Neural progenitor cell (in vitro differentiated cells): ENCODE results near the gene TMEM214. TPM values are rescaled to one million over a fixed set of nuclear protein-coding genes. Genes with fewer than 3 reads are reported as not detected.

Experiments
- DNase-seq: peaks from one replicate; pipeline ENCODE4 v3.0.0-alpha.2; 2016; ENCODE audit warnings: low spot score
- H2AFZ ChIP-seq: fragments of 200-600 bp; sonication (generic); replicated peaks from 2 replicates; pipeline ENCODE4 v1.6.1; 2016; ENCODE audit warnings: antibody characterized with exemption
- H3F3A ChIP-seq: fragments of 200-600 bp; sonication (generic); 2 replicates; pipeline ENCODE4 v1.6.1; 2016; ENCODE audit warnings: antibody characterized with exemption, low read depth
- H3K27ac ChIP-seq: fragments of 200-600 bp; sonication (generic); 2 replicates; pipeline ENCODE4 v1.5.1; 2016; ENCODE audit warnings: mild to moderate bottlenecking
- H3K27me3 ChIP-seq: fragments of 200-600 bp; sonication (generic); 2 replicates; pipeline ENCODE4 v1.6.1; 2016; ENCODE audit warnings: mild to moderate bottlenecking, moderate library complexity
- H3K36me3 ChIP-seq: fragments of 200-600 bp; sonication (generic); 2 replicates; pipeline ENCODE4 v1.5.1; 2016
- H3K4me1 ChIP-seq: fragments of 200-600 bp; sonication (generic); 2 replicates; pipeline ENCODE4 v1.6.1; 2016; ENCODE audit warnings: mixed run types
- H3K4me2 ChIP-seq: fragments of 200-600 bp; sonication (generic); 2 replicates; pipeline ENCODE4 v1.6.1; 2016
- H3K4me3 ChIP-seq: fragments of 200-600 bp; sonication (generic); 2 replicates; pipeline ENCODE4 v1.5.1; 2016
- H3K79me2 ChIP-seq: fragments of 200-600 bp; sonication (generic); 2 replicates; pipeline ENCODE4 v1.6.1; 2016; ENCODE audit warnings: low read depth
- H3K9ac ChIP-seq: fragments of 200-600 bp; sonication (generic); 2 replicates; pipeline ENCODE4 v1.6.1; 2016
- H3K9me3 ChIP-seq: fragments of 200-600 bp; sonication (generic); 2 replicates; pipeline ENCODE4 v1.5.1; 2016; ENCODE audit warnings: low read depth
- H4K20me1 ChIP-seq: fragments of 200-600 bp; sonication (generic); 2 replicates; pipeline ENCODE4 v1.6.1; 2016; ENCODE audit warnings: low read depth
- H3K27ac Mint-ChIP-seq: 3 replicates; pipeline ENCODE4 v1.8.0; 2021; ENCODE audit warnings: mixed read lengths
- H3K27me3 Mint-ChIP-seq: 2 replicates; pipeline ENCODE4 v1.8.0; 2022; ENCODE audit warnings: low read depth, mild to moderate bottlenecking, inconsistent platforms, moderate library complexity, mixed read lengths; ENCODE audit not compliant: insufficient read depth
- H3K36me3 Mint-ChIP-seq: 3 replicates; pipeline ENCODE4 v1.8.0; 2021; ENCODE audit warnings: mixed read lengths
- H3K4me1 Mint-ChIP-seq: 3 replicates; pipeline ENCODE4 v1.8.0; 2021; ENCODE audit warnings: mixed read lengths
- H3K4me3 Mint-ChIP-seq: 3 replicates; pipeline ENCODE4 v1.8.0; 2021; ENCODE audit warnings: mild to moderate bottlenecking, moderate library complexity, mixed read lengths
- H3K9me3 Mint-ChIP-seq: 3 replicates; pipeline ENCODE4 v1.8.0; 2020; ENCODE audit warnings: mixed read lengths
- EZH2 ChIP-seq: fragments of 200-600 bp; sonication (generic); IDR thresholded peaks from 2 replicates; pipeline ENCODE4 v1.6.1; 2017; ENCODE audit warnings: antibody characterized with exemption, mild to moderate bottlenecking, moderate library complexity
- EZH2phosphoT487 ChIP-seq: fragments of 200-600 bp; sonication (generic); IDR thresholded peaks from 2 replicates; pipeline ENCODE4 v1.6.1; 2017; ENCODE audit warnings: antibody characterized with exemption
- total RNA-seq: library from RNA; depleted of rRNA; stranded (reverse); fragments of >200 nt; gene quantifications from 2 replicates; pipeline ENCODE4 v1.2.3, GENCODE V29; 2015; ENCODE audit warnings: low replicate concordance
- TF ChIP-seq, protein P1 (sequence below): fragments of 200-600 bp; sonication (generic); IDR thresholded peaks from 2 replicates; pipeline ENCODE4 v1.5.1; 2017; ENCODE audit warnings: antibody characterized with exemption, mild to moderate bottlenecking

Gene TMEM214
- total RNA-seq, 1 donor from 2014 or later: 18.1 TPM

DNA sequence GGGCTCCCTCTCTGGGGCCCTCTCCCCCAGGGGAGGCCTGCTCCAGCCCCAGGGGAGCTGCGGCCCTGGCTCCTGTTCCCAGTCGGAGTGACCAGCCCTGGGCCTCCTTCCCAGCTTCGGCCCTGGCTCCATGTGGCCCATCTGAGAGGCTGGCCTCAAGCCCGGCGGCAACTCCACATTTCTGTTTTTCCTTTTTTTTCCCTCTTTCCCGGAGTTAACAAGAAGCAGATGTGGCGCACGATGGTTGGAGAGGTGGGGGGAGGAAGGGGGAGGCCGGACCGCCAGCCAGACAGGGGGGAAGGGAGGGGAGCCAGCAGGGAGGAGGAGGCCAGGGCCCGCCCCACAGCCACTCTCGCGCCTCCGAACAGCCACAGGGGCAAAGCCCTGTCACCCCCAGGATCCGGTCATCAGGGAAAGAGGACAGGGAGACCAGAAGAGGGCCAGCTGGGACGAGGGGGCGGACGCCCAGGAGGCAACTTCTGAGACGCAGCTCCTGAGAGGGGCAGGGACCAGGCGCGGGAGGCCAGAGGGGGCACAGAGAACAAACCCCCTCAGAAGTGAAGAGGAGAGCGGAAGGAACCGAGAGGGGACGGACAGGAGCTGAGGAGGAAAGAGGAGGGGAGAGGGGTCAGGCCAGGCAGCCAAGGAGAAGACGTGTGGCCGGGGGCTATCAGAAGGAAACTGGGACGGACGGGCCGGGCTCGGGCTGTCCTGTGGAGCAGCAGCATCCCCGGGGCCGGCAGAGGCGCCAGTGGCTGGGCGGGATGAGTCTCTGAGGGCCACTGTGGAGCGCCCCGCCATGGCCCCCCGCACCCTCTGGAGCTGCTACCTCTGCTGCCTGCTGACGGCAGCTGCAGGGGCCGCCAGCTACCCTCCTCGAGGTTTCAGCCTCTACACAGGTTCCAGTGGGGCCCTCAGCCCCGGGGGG lies 45.8 kb downstream of the TMEM214 start, which contains the start of gene EMILIN1:
EMILIN1 (plus strand) TSS at position 349 of the 928 bp plus-strand sequence; CDS start at position 800, 451 bp downstream.
- no peaks in the 10 kb centered on the region for H3K9me3 Mint-ChIP-seq
- Histone ChIP-seq H3K27me3 (no peaks in the 10 kb centered on the region), H3K4me2 (peak within 1 kb of the TSS; percentile 9), H3K79me2 (no peaks in the 10 kb centered on the region), H2AFZ (peak within 1 kb of the TSS; percentile 70), H3K9me3 (no peaks in the 10 kb centered on the region), H3K4me1 (peaks cover 15% of the 10 kb centered on the region), H3K4me3 (no peak within 1 kb of the TSS), H4K20me1 (no peaks in the 10 kb centered on the region), H3K36me3 (no peaks in the 10 kb centered on the region), H3F3A (peaks cover 11% of the 10 kb centered on the region), H3K9ac (no peak within 1 kb of the TSS), H3K27ac (no peak within 1 kb of the TSS)
- H3K27me3 Mint-ChIP-seq: no peaks in the 10 kb centered on the region
- peak; percentile 39 for DNase-seq
- peak within 1 kb of the TSS; percentile 62 for H3K4me3 Mint-ChIP-seq
- H3K27ac Mint-ChIP-seq: peak within 1 kb of the TSS; percentile 94
- peaks cover 55% of the 10 kb centered on the region for H3K4me1 Mint-ChIP-seq
- no peaks in the 10 kb centered on the region for H3K36me3 Mint-ChIP-seq
- TF ChIP-seq EZH2phosphoT487 (no peak), EZH2 (no peak)
- TF ChIP-seq, protein P1, sequence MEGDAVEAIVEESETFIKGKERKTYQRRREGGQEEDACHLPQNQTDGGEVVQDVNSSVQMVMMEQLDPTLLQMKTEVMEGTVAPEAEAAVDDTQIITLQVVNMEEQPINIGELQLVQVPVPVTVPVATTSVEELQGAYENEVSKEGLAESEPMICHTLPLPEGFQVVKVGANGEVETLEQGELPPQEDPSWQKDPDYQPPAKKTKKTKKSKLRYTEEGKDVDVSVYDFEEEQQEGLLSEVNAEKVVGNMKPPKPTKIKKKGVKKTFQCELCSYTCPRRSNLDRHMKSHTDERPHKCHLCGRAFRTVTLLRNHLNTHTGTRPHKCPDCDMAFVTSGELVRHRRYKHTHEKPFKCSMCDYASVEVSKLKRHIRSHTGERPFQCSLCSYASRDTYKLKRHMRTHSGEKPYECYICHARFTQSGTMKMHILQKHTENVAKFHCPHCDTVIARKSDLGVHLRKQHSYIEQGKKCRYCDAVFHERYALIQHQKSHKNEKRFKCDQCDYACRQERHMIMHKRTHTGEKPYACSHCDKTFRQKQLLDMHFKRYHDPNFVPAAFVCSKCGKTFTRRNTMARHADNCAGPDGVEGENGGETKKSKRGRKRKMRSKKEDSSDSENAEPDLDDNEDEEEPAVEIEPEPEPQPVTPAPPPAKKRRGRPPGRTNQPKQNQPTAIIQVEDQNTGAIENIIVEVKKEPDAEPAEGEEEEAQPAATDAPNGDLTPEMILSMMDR: no peak

DNA sequence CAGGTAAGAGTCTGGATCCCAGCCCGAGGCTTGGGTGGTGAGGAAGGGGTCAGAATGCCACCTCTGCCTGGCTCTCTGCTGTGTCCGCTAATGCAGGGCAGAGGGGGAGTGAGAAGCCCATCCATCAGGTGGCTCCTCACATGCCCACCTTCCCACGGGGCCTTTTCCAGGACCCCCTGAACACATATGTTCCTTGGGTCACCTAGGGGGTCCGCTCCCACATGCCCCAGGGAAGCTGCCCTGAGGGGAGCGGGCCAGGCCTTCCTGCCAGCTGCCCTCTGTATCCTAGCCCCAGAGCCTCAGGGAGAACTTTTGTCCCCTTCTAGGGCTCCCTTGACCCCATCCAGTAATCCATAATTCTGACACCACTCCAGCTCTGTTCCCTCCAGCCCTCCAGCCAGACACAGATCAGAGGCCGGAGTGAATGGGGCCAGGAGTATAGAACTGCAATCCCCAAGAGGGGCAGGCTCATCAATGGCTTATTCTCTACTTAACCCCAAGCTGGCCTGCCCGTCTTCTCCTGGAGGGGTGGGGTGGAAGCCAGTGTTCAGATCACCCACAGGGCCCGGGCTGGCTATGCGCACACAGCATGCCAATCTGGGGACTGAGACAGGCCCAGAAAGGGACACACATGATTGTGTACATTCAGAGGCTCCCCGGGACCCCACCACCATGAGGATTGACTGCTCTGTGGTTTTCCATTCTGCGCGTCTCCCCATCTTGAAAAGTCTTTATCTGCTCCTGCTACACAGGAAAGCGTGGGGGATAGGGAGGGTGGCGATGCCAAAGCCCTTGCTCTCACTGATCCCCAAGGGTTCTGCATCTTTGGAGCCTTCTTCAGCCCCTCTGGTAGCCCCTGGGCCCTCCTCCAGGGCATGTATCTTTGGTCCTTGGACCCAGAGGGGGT lies 46.7 kb downstream of the TMEM214 start:
- H2AFZ ChIP-seq: no peak overlapping the region
- H3K27me3 Mint-ChIP-seq: no peaks in the 10 kb centered on the region
- H3K27me3 ChIP-seq: no peaks in the 10 kb centered on the region
- no peak overlapping the region for H3K4me3 ChIP-seq
- no peaks in the 10 kb centered on the region for H3K9me3 Mint-ChIP-seq
- H3K4me2 ChIP-seq: no peak overlapping the region
- peaks cover 53% of the 10 kb centered on the region for H3K4me1 Mint-ChIP-seq
- DNase-seq: no peak
- no peaks in the 10 kb centered on the region for H3K36me3 ChIP-seq
- peak overlapping the region; percentile 77 for H3K4me3 Mint-ChIP-seq
- H3K9me3 ChIP-seq: no peaks in the 10 kb centered on the region
- TF ChIP-seq, protein P1: no peak
- TF ChIP-seq EZH2 (no peak), EZH2phosphoT487 (no peak)
- H3K79me2 ChIP-seq: no peaks in the 10 kb centered on the region
- H3K36me3 Mint-ChIP-seq: no peaks in the 10 kb centered on the region
- peaks cover 7% of the 10 kb centered on the region for H3F3A ChIP-seq
- no peak overlapping the region for H3K27ac ChIP-seq
- no peak overlapping the region for H3K9ac ChIP-seq
- H3K4me1 ChIP-seq: peaks cover 15% of the 10 kb centered on the region
- peak overlapping the region; percentile 65 for H3K27ac Mint-ChIP-seq
- no peaks in the 10 kb centered on the region for H4K20me1 ChIP-seq

DNA sequence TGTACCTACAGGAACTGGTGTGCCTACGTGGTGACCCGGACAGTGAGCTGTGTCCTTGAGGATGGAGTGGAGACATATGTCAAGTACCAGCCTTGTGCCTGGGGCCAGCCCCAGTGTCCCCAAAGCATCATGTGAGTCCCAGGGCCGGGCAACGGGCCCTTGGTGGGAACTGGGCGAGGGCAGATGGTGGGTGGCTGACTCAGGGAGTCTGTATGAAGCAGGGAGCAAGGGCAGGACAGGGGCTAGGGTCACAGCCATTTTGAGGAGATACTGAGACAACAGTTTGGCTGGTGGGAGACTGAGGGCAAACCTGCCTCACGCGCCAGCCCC lies 47.3 kb downstream of the TMEM214 start:
- DNase-seq: no peak
- H3K4me2 ChIP-seq: no peak overlapping the region

More for the DNA sequence above, 47.3 kb downstream of the TMEM214 start:
- no peak overlapping the region for H3K9ac ChIP-seq
- TF ChIP-seq EZH2phosphoT487: no peak
- TF ChIP-seq, protein P1: no peak
- H4K20me1 ChIP-seq: no peaks in the 10 kb centered on the region
- H3K4me3 ChIP-seq: no peak overlapping the region
- H3K79me2 ChIP-seq: no peaks in the 10 kb centered on the region
- H3K27ac Mint-ChIP-seq: peak overlapping the region; percentile 65
- H3K4me1 Mint-ChIP-seq: peaks cover 51% of the 10 kb centered on the region
- H3K36me3 Mint-ChIP-seq: no peaks in the 10 kb centered on the region
- H3K27me3 ChIP-seq: peaks cover 4% of the 10 kb centered on the region
- peak overlapping the region; percentile 77 for H3K4me3 Mint-ChIP-seq
- H3K27me3 Mint-ChIP-seq: no peaks in the 10 kb centered on the region
- H3K27ac ChIP-seq: no peak overlapping the region
- no peaks in the 10 kb centered on the region for H3K36me3 ChIP-seq
- H2AFZ ChIP-seq: no peak overlapping the region
- H3K4me1 ChIP-seq: peaks cover 15% of the 10 kb centered on the region
- H3F3A ChIP-seq: peaks cover 7% of the 10 kb centered on the region
- H3K9me3 Mint-ChIP-seq: no peaks in the 10 kb centered on the region
- no peaks in the 10 kb centered on the region for H3K9me3 ChIP-seq
